ENCODE results near the gene TRIP10. TPM values are rescaled to one million over a fixed set of nuclear protein-coding genes. Genes with fewer than 3 reads are reported as not detected.

The TRIP10 gene
- total and polyA plus RNA-seq, 2 of the 13 experiments (the other 11 are each of a cell fraction or from before 2014, with no cell fraction given): 32.5 to 33.2 TPM

DNA sequence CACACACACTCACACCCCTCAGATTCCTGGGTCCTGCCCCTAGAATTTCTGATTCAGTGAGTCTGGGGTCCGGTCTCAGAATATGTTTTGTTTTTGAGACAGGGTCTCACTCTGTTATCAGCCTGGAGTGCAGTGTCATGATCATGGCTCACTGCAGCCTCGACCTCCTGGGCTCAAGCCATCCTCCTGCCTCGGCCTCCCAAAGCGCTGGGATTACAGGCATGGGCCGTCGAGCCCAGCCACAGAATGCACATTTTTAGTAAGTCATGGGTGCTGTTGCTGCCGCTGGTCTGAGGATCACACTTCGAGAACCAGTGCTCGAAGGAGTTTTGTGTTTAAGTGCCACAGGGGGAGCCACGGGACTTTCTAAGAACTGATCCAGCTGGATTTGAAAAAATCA is 47.5 kb upstream of the TRIP10 start (continued):
- TF ChIP-seq, protein P1, sequence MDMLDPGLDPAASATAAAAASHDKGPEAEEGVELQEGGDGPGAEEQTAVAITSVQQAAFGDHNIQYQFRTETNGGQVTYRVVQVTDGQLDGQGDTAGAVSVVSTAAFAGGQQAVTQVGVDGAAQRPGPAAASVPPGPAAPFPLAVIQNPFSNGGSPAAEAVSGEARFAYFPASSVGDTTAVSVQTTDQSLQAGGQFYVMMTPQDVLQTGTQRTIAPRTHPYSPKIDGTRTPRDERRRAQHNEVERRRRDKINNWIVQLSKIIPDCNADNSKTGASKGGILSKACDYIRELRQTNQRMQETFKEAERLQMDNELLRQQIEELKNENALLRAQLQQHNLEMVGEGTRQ (IDR thresholded peaks at IDR 0.05; ENCODE audit: low read depth, low read length): no peak
- TF ChIP-seq, protein P1 (CRISPR knock-in tag; IDR thresholded peaks at IDR 0.05; ENCODE audit: borderline replicate concordance): no peak
- TF ChIP-seq CEBPG (CRISPR knock-in tag; IDR thresholded peaks at IDR 0.05): no peak
- TF ChIP-seq POLR2AphosphoS5 (IDR thresholded peaks at IDR 0.05; ENCODE audit: low read depth, low read length): 0 out of 2 replicates have a peak, but pooled peaks have one; percentile 19
- TF ChIP-seq ZNF776 (CRISPR knock-in tag; IDR thresholded peaks at IDR 0.05): no peak
- TF ChIP-seq ZC3H4 (CRISPR knock-in tag; IDR thresholded peaks at IDR 0.05; ENCODE audit: borderline replicate concordance): no peak
- no peak for TF ChIP-seq HCFC1 (IDR thresholded peaks at IDR 0.05; ENCODE audit: low read depth, low read length)
- no peak for TF ChIP-seq MIXL1 (CRISPR knock-in tag; IDR thresholded peaks at IDR 0.05)
- TF ChIP-seq ZNF335 (CRISPR knock-in tag; IDR thresholded peaks at IDR 0.05): no peak
- no peak for TF ChIP-seq ZNF235 (CRISPR knock-in tag; IDR thresholded peaks at IDR 0.05; ENCODE audit: borderline replicate concordance)
- no peak for TF ChIP-seq KLF11 (CRISPR knock-in tag; IDR thresholded peaks at IDR 0.05)
- 0 out of 2 replicates have a peak, but pooled peaks have one; percentile 12 for TF ChIP-seq POLR2AphosphoS2 (IDR thresholded peaks at IDR 0.05; ENCODE audit: low read depth, low read length)
- TF ChIP-seq ZNF549 (CRISPR knock-in tag; IDR thresholded peaks at IDR 0.05): no peak
- 0 out of 2 replicates have a peak, but pooled peaks have one; percentile 15 for TF ChIP-seq ZMYM3 (CRISPR knock-in tag; IDR thresholded peaks at IDR 0.05)
- TF ChIP-seq ZNF12 (CRISPR knock-in tag; IDR thresholded peaks at IDR 0.05): no peak
- TF ChIP-seq NFE2 (CRISPR knock-in tag; IDR thresholded peaks at IDR 0.05): no peak
- no peak for TF ChIP-seq PAXIP1 (CRISPR knock-in tag; conservative IDR thresholded peaks at IDR 0.05)
- no peak for TF ChIP-seq PBX2 (CRISPR knock-in tag; IDR thresholded peaks at IDR 0.05)
- TF ChIP-seq, protein P2, sequence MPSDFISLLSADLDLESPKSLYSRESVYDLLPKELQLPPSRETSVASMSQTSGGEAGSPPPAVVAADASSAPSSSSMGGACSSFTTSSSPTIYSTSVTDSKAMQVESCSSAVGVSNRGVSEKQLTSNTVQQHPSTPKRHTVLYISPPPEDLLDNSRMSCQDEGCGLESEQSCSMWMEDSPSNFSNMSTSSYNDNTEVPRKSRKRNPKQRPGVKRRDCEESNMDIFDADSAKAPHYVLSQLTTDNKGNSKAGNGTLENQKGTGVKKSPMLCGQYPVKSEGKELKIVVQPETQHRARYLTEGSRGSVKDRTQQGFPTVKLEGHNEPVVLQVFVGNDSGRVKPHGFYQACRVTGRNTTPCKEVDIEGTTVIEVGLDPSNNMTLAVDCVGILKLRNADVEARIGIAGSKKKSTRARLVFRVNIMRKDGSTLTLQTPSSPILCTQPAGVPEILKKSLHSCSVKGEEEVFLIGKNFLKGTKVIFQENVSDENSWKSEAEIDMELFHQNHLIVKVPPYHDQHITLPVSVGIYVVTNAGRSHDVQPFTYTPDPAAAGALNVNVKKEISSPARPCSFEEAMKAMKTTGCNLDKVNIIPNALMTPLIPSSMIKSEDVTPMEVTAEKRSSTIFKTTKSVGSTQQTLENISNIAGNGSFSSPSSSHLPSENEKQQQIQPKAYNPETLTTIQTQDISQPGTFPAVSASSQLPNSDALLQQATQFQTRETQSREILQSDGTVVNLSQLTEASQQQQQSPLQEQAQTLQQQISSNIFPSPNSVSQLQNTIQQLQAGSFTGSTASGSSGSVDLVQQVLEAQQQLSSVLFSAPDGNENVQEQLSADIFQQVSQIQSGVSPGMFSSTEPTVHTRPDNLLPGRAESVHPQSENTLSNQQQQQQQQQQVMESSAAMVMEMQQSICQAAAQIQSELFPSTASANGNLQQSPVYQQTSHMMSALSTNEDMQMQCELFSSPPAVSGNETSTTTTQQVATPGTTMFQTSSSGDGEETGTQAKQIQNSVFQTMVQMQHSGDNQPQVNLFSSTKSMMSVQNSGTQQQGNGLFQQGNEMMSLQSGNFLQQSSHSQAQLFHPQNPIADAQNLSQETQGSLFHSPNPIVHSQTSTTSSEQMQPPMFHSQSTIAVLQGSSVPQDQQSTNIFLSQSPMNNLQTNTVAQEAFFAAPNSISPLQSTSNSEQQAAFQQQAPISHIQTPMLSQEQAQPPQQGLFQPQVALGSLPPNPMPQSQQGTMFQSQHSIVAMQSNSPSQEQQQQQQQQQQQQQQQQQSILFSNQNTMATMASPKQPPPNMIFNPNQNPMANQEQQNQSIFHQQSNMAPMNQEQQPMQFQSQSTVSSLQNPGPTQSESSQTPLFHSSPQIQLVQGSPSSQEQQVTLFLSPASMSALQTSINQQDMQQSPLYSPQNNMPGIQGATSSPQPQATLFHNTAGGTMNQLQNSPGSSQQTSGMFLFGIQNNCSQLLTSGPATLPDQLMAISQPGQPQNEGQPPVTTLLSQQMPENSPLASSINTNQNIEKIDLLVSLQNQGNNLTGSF (CRISPR knock-in tag; IDR thresholded peaks at IDR 0.05): no peak
- no peak for TF ChIP-seq KLF16 (CRISPR knock-in tag; IDR thresholded peaks at IDR 0.05)
- no peak for TF ChIP-seq STAG1 (CRISPR knock-in tag; IDR thresholded peaks at IDR 0.05)
- TF ChIP-seq ZNF652 (CRISPR knock-in tag; IDR thresholded peaks at IDR 0.05; ENCODE audit: borderline replicate concordance, low read depth): no peak

Measured in HepG2 (cell line).